Neural progenitor cell (in vitro differentiated cells): ENCODE measurements around the gene B3GNT4. TPM values are rescaled to one million over a fixed set of nuclear protein-coding genes. Genes with fewer than 3 reads are reported as not detected.

Experiments used
- DNase-seq: peaks from one replicate; pipeline ENCODE4 v3.0.0-alpha.2; 2016; ENCODE audit warnings: low spot score
- H2AFZ ChIP-seq: fragments of 200-600 bp; sonication (generic); replicated peaks from 2 replicates; pipeline ENCODE4 v1.6.1; 2016; ENCODE audit warnings: antibody characterized with exemption
- H3F3A ChIP-seq: fragments of 200-600 bp; sonication (generic); 2 replicates; pipeline ENCODE4 v1.6.1; 2016; ENCODE audit warnings: antibody characterized with exemption, low read depth
- H3K27ac ChIP-seq: fragments of 200-600 bp; sonication (generic); 2 replicates; pipeline ENCODE4 v1.5.1; 2016; ENCODE audit warnings: mild to moderate bottlenecking
- H3K27me3 ChIP-seq: fragments of 200-600 bp; sonication (generic); 2 replicates; pipeline ENCODE4 v1.6.1; 2016; ENCODE audit warnings: mild to moderate bottlenecking, moderate library complexity
- H3K36me3 ChIP-seq: fragments of 200-600 bp; sonication (generic); 2 replicates; pipeline ENCODE4 v1.5.1; 2016
- H3K4me1 ChIP-seq: fragments of 200-600 bp; sonication (generic); 2 replicates; pipeline ENCODE4 v1.6.1; 2016; ENCODE audit warnings: mixed run types
- H3K4me2 ChIP-seq: fragments of 200-600 bp; sonication (generic); 2 replicates; pipeline ENCODE4 v1.6.1; 2016
- H3K4me3 ChIP-seq: fragments of 200-600 bp; sonication (generic); 2 replicates; pipeline ENCODE4 v1.5.1; 2016
- H3K79me2 ChIP-seq: fragments of 200-600 bp; sonication (generic); 2 replicates; pipeline ENCODE4 v1.6.1; 2016; ENCODE audit warnings: low read depth
- H3K9ac ChIP-seq: fragments of 200-600 bp; sonication (generic); 2 replicates; pipeline ENCODE4 v1.6.1; 2016
- H3K9me3 ChIP-seq: fragments of 200-600 bp; sonication (generic); 2 replicates; pipeline ENCODE4 v1.5.1; 2016; ENCODE audit warnings: low read depth
- H4K20me1 ChIP-seq: fragments of 200-600 bp; sonication (generic); 2 replicates; pipeline ENCODE4 v1.6.1; 2016; ENCODE audit warnings: low read depth
- H3K27ac Mint-ChIP-seq: 3 replicates; pipeline ENCODE4 v1.8.0; 2021; ENCODE audit warnings: mixed read lengths
- H3K27me3 Mint-ChIP-seq: 2 replicates; pipeline ENCODE4 v1.8.0; 2022; ENCODE audit warnings: low read depth, mild to moderate bottlenecking, inconsistent platforms, moderate library complexity, mixed read lengths; ENCODE audit not compliant: insufficient read depth
- H3K36me3 Mint-ChIP-seq: 3 replicates; pipeline ENCODE4 v1.8.0; 2021; ENCODE audit warnings: mixed read lengths
- H3K4me1 Mint-ChIP-seq: 3 replicates; pipeline ENCODE4 v1.8.0; 2021; ENCODE audit warnings: mixed read lengths
- H3K4me3 Mint-ChIP-seq: 3 replicates; pipeline ENCODE4 v1.8.0; 2021; ENCODE audit warnings: mild to moderate bottlenecking, moderate library complexity, mixed read lengths
- H3K9me3 Mint-ChIP-seq: 3 replicates; pipeline ENCODE4 v1.8.0; 2020; ENCODE audit warnings: mixed read lengths
- EZH2 ChIP-seq: fragments of 200-600 bp; sonication (generic); IDR thresholded peaks from 2 replicates; pipeline ENCODE4 v1.6.1; 2017; ENCODE audit warnings: antibody characterized with exemption, mild to moderate bottlenecking, moderate library complexity
- EZH2phosphoT487 ChIP-seq: fragments of 200-600 bp; sonication (generic); IDR thresholded peaks from 2 replicates; pipeline ENCODE4 v1.6.1; 2017; ENCODE audit warnings: antibody characterized with exemption
- total RNA-seq: library from RNA; depleted of rRNA; stranded (reverse); fragments of >200 nt; gene quantifications from 2 replicates; pipeline ENCODE4 v1.2.3, GENCODE V29; 2015; ENCODE audit warnings: low replicate concordance
- TF ChIP-seq, protein P1 (sequence below): fragments of 200-600 bp; sonication (generic); IDR thresholded peaks from 2 replicates; pipeline ENCODE4 v1.5.1; 2017; ENCODE audit warnings: antibody characterized with exemption, mild to moderate bottlenecking

B3GNT4 gene
- total RNA-seq, 1 donor from 2014 or later, result 0.30 TPM

DNA sequence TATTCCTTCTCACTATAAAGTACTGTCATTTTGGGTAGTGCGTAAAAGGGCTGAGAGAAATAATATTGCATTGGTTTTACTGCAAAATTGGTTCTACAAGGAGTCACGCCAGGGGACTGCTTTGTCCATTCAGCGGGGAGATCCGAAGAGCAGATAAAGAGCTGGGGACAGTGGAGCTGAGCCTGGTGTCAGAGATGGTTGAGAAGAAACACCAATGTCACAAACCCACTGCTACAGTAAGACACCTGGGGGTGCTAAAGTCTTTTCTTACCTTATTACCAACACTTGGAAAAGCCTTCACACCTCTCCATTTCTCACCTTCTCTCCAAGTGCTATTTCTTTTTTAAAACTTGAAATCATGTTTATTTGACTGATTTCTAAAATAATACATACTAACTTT is 43.6 kb upstream of the B3GNT4 start:
- H3K27me3 Mint-ChIP-seq, result peaks cover 2% of the 10 kb centered on the region
- TF ChIP-seq EZH2phosphoT487 (no peak), EZH2 (no peak)
- TF ChIP-seq, protein P1, sequence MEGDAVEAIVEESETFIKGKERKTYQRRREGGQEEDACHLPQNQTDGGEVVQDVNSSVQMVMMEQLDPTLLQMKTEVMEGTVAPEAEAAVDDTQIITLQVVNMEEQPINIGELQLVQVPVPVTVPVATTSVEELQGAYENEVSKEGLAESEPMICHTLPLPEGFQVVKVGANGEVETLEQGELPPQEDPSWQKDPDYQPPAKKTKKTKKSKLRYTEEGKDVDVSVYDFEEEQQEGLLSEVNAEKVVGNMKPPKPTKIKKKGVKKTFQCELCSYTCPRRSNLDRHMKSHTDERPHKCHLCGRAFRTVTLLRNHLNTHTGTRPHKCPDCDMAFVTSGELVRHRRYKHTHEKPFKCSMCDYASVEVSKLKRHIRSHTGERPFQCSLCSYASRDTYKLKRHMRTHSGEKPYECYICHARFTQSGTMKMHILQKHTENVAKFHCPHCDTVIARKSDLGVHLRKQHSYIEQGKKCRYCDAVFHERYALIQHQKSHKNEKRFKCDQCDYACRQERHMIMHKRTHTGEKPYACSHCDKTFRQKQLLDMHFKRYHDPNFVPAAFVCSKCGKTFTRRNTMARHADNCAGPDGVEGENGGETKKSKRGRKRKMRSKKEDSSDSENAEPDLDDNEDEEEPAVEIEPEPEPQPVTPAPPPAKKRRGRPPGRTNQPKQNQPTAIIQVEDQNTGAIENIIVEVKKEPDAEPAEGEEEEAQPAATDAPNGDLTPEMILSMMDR, result no peak
- Histone ChIP-seq H3K4me3 (no peak overlapping the region), H2AFZ (no peak overlapping the region), H3K4me2 (no peak overlapping the region), H3K9me3 (no peaks in the 10 kb centered on the region), H3K9ac (no peak overlapping the region), H3K27me3 (no peaks in the 10 kb centered on the region), H3F3A (no peaks in the 10 kb centered on the region), H3K36me3 (no peaks in the 10 kb centered on the region), H3K4me1 (no peaks in the 10 kb centered on the region), H3K79me2 (no peaks in the 10 kb centered on the region), H3K27ac (no peak overlapping the region), H4K20me1 (no peaks in the 10 kb centered on the region)
- DNase-seq, result no peak
- H3K4me1 Mint-ChIP-seq, result no peaks in the 10 kb centered on the region
- H3K9me3 Mint-ChIP-seq, result no peaks in the 10 kb centered on the region
- no peaks in the 10 kb centered on the region for H3K36me3 Mint-ChIP-seq
- H3K4me3 Mint-ChIP-seq, result no peak overlapping the region
- no peak overlapping the region for H3K27ac Mint-ChIP-seq

DNA sequence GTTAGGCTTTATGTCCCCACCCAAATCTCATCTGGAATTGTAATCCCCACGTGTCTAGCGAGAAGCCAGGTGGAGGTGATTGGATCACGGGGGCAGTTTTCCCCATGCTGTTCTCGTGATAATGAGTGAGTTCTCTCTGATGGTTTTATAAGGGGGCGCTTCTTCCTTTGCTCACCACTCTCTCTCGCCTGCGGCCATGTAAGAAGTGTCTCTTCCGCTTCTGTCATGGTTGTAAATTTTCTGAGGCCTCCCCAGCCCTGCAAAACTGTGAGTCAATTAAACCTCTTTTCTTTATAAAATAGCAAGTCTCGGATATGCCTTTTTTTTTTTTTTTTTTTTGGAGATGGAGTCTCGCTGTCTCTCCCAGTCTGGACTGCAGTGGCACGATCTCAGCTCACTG is 42.7 kb upstream of the B3GNT4 start:
- Histone ChIP-seq H3K9ac (no peak overlapping the region), H3K36me3 (no peaks in the 10 kb centered on the region), H3K27ac (no peak overlapping the region), H4K20me1 (no peaks in the 10 kb centered on the region), H3K9me3 (no peaks in the 10 kb centered on the region), H3K79me2 (no peaks in the 10 kb centered on the region), H3K27me3 (no peaks in the 10 kb centered on the region), H3K4me3 (no peak overlapping the region), H3K4me2 (no peak overlapping the region), H3F3A (no peaks in the 10 kb centered on the region), H3K4me1 (no peaks in the 10 kb centered on the region), H2AFZ (no peak overlapping the region)
- Mint-ChIP-seq H3K36me3 (no peaks in the 10 kb centered on the region), H3K27me3 (no peaks in the 10 kb centered on the region), H3K27ac (no peak overlapping the region), H3K9me3 (no peaks in the 10 kb centered on the region), H3K4me3 (no peak overlapping the region), H3K4me1 (no peaks in the 10 kb centered on the region)
- DNase-seq, result no peak
- TF ChIP-seq, protein P1, result no peak
- TF ChIP-seq EZH2phosphoT487, result no peak
- no peak for TF ChIP-seq EZH2

DNA sequence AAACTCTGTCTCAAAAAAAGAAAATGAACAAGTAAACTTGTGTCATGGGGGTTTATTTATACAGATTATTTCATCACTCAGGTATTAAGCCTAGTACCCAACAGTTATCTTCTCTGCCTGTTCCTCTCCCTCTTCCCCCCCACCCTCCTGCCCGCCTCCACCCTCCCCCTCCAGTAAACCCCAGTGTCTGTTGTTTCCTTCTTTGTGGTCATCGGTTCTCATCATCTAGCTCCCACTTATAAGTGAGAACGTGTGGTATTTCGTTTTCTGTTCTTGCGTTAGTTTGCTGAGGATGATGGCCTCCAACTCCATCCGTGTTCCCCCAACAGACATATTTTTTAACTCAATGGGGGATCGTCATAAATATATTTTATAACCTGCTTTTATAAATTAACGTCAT is 41.8 kb upstream of the B3GNT4 start:
- Histone ChIP-seq H3K4me3 (no peak overlapping the region), H3K36me3 (no peaks in the 10 kb centered on the region), H3K4me1 (no peaks in the 10 kb centered on the region), H3K4me2 (no peak overlapping the region), H3K9me3 (no peaks in the 10 kb centered on the region), H3K9ac (no peak overlapping the region), H3K27ac (no peak overlapping the region), H3K27me3 (no peaks in the 10 kb centered on the region), H2AFZ (no peak overlapping the region), H3K79me2 (no peaks in the 10 kb centered on the region), H4K20me1 (no peaks in the 10 kb centered on the region), H3F3A (no peaks in the 10 kb centered on the region)
- no peak for DNase-seq
- Mint-ChIP-seq H3K4me3 (no peak overlapping the region), H3K36me3 (no peaks in the 10 kb centered on the region), H3K9me3 (no peaks in the 10 kb centered on the region), H3K27ac (no peak overlapping the region), H3K27me3 (no peaks in the 10 kb centered on the region), H3K4me1 (peaks cover under 1% of the 10 kb centered on the region)
- TF ChIP-seq, protein P1, result no peak
- TF ChIP-seq EZH2 (no peak), EZH2phosphoT487 (no peak)
